IMR-90 (cell line): ENCODE measurements around the gene ADRA2C. TPM values are rescaled to one million over a fixed set of nuclear protein-coding genes. Genes with fewer than 3 reads are reported as not detected.

Source experiments
- ATAC-seq: fragments of 200-7000 bp; cut with Tn5 transposase; 2 replicates; pipeline ENCODE4 v1.9.1; 2020; ENCODE audit warnings: low read depth, mild to moderate bottlenecking, moderate library complexity
- BruUV-seq: library from RNA; stranded (reverse); fragments of 400-500 nt; replicated peaks from 2 replicates; lab custom pipeline; 2021; lab: Mats Ljungman, UMichigan
- CTCF ChIA-PET: fragments of 300-600 bp; formaldehyde crosslinking; extraction: SDS; loops from one replicate; lab custom pipeline; 2021; ENCODE audit warnings: antibody characterized with exemption; lab: Yijun Ruan, JAX
- POLR2A ChIA-PET: fragments of 300-600 bp; sonication (Branson Sonifier 250); formaldehyde crosslinking; loops from one replicate; lab custom pipeline; 2022; ENCODE audit warnings: antibody characterized with exemption; ENCODE audit not compliant: unreplicated experiment; lab: Charles Lee
- DNase-seq: peaks from one replicate; pipeline ENCODE4 v3.0.0; 2013
- H2AFZ ChIP-seq: replicated peaks from 2 replicates; pipeline ENCODE3; 2013; ENCODE audit warnings: low read length, mild to moderate bottlenecking; ENCODE audit not compliant: poor library complexity
- H2AK5ac ChIP-seq: 2 replicates; pipeline ENCODE4 v1.6.1; 2013; ENCODE audit warnings: low read depth, low read length, inconsistent platforms
- H2AK9ac ChIP-seq: replicated peaks from 2 replicates; pipeline ENCODE3; 2013; ENCODE audit warnings: mild to moderate bottlenecking, low read depth, low read length, moderate library complexity; ENCODE audit not compliant: poor library complexity
- H2BK120ac ChIP-seq: 2 replicates; pipeline ENCODE4 v1.6.1; 2013; ENCODE audit warnings: low read depth, low read length, inconsistent platforms
- H2BK15ac ChIP-seq: 3 replicates; pipeline ENCODE4 v1.6.1; 2013; ENCODE audit warnings: low read depth, low read length, inconsistent platforms
- H2BK20ac ChIP-seq: 2 replicates; pipeline ENCODE4 v1.6.1; 2013; ENCODE audit warnings: low read depth, mild to moderate bottlenecking, inconsistent platforms, low read length, moderate library complexity
- H2BK5ac ChIP-seq: 2 replicates; pipeline ENCODE4 v1.6.1; 2013; ENCODE audit warnings: mild to moderate bottlenecking, low read depth, low read length, inconsistent platforms; ENCODE audit not compliant: poor library complexity, severe bottlenecking
- H3K14ac ChIP-seq: replicated peaks from 2 replicates; pipeline ENCODE4 v1.6.1; 2013; ENCODE audit warnings: low read depth, low read length, inconsistent platforms
- H3K18ac ChIP-seq: 2 replicates; pipeline ENCODE4 v1.6.1; 2013; ENCODE audit warnings: low read depth, low read length, control low read depth
- H3K23ac ChIP-seq: 2 replicates; pipeline ENCODE4 v1.6.1; 2013; ENCODE audit warnings: low read depth, low read length, inconsistent platforms
- H3K27ac ChIP-seq: 2 replicates; pipeline ENCODE4 v1.5.1; 2013; ENCODE audit warnings: mild to moderate bottlenecking, control low read depth, low read length; ENCODE audit not compliant: insufficient read depth
- H3K27me3 ChIP-seq: 2 replicates; pipeline ENCODE4 v1.6.1; 2013; ENCODE audit warnings: low read length; ENCODE audit not compliant: control insufficient read depth, insufficient read depth
- H3K36me3 ChIP-seq: 2 replicates; pipeline ENCODE4 v1.6.1; 2013; ENCODE audit warnings: low read length, mixed read lengths; ENCODE audit not compliant: control insufficient read depth, insufficient read depth
- H3K4ac ChIP-seq: 2 replicates; pipeline ENCODE4 v1.6.1; 2013; ENCODE audit warnings: low read depth, low read length, inconsistent platforms
- H3K4me1 ChIP-seq: 2 replicates; pipeline ENCODE4 v1.6.1; 2013; ENCODE audit warnings: low read length, mixed read lengths; ENCODE audit not compliant: control insufficient read depth, insufficient read depth
- H3K4me2 ChIP-seq: 2 replicates; pipeline ENCODE4 v1.6.1; 2013; ENCODE audit warnings: low read depth, mild to moderate bottlenecking, control low read depth, low read length, moderate library complexity
- H3K4me3 ChIP-seq: 2 replicates; pipeline ENCODE4 v1.5.1; 2013; ENCODE audit warnings: low read depth, mild to moderate bottlenecking, control low read depth, low read length, moderate library complexity; ENCODE audit not compliant: insufficient read depth
- H3K56ac ChIP-seq: 2 replicates; pipeline ENCODE4 v1.6.1; 2013; ENCODE audit warnings: low read length, inconsistent platforms; ENCODE audit not compliant: insufficient read depth; ENCODE audit errors: extremely low read depth
- H3K79me1 ChIP-seq, 2 experiments: 2 replicates each; pipeline ENCODE4 v1.6.1; 2013; ENCODE audit warnings: low read length in 2 of 2, inconsistent platforms in 1 of 2, low read depth in 1 of 2
- H3K9ac ChIP-seq: 2 replicates; pipeline ENCODE4 v1.6.1; 2013; ENCODE audit warnings: low read depth, low read length, control low read depth
- H3K9me1 ChIP-seq: 2 replicates; pipeline ENCODE4 v1.6.1; 2013; ENCODE audit warnings: low read length, inconsistent platforms; ENCODE audit not compliant: insufficient read depth
- H3K9me3 ChIP-seq: 2 replicates; pipeline ENCODE4 v1.6.1; 2013; ENCODE audit warnings: low read length; ENCODE audit not compliant: control insufficient read depth, insufficient read depth
- H4K20me1 ChIP-seq: 2 replicates; pipeline ENCODE4 v1.6.1; 2013; ENCODE audit warnings: low read length, inconsistent platforms; ENCODE audit not compliant: insufficient read depth
- H4K5ac ChIP-seq: 2 replicates; pipeline ENCODE4 v1.6.1; 2013; ENCODE audit warnings: mild to moderate bottlenecking, low read depth, low read length, control low read depth
- H4K8ac ChIP-seq, 2 experiments: 2 replicates each; pipeline ENCODE4 v1.6.1; 2013; ENCODE audit warnings: low read depth in 2 of 2, low read length in 2 of 2, control low read depth in 1 of 2, inconsistent platforms in 1 of 2
- H4K91ac ChIP-seq: 2 replicates; pipeline ENCODE4 v1.6.1; 2013; ENCODE audit warnings: low read depth, low read length, inconsistent platforms; ENCODE audit not compliant: insufficient read depth
- CEBPB ChIP-seq: IDR thresholded peaks from 2 replicates; pipeline ENCODE4 v1.6.1; 2012; ENCODE audit warnings: low read depth, low read length, improper control_type of control experiment
- NFE2L2 ChIP-seq: fragments of 150-350 bp; IDR thresholded peaks from 2 replicates; pipeline ENCODE4 v1.6.1; 2016; ENCODE audit warnings: low read depth, mild to moderate bottlenecking, low read length
- RFX5 ChIP-seq: IDR thresholded peaks from 2 replicates; pipeline ENCODE4 v1.8.0; 2012; ENCODE audit warnings: low read depth, mild to moderate bottlenecking, low read length, moderate library complexity
- WGBS, 2 experiments: methylation state at CpG; one replicate each; pipeline versions ENCODE4 v1.1.5 to v1.1.7; 2013; ENCODE audit warnings: missing lambda C conversion rate in 2 of 2; ENCODE audit not compliant: insufficient read length in 1 of 2; ENCODE audit errors: extremely low coverage in 2 of 2; 5-methylcytosine and 5-hydroxymethylcytosine counted together
- dilution Hi-C: fragments of 300-500 bp; cut with HindIII; formaldehyde crosslinking; loops from one replicate; pipeline ENCODE4 v1.14.3; 2018; ENCODE audit warnings: low sequenced_read_pairs; ENCODE audit not compliant: unreplicated experiment
- in situ Hi-C: fragments of 300-500 bp; cut with MboI; formaldehyde crosslinking; loops from 3 replicates; pipeline ENCODE4 v1.14.3; 2019; ENCODE audit warnings: low sequenced_read_pairs, inconsistent platforms, mixed read lengths
- intact Hi-C: fragments of 100-400 bp; cut with micrococcal nuclease; formaldehyde crosslinking; loops from 2 replicates; pipeline ENCODE4 v1.10.0; 2022
- polyA plus RNA-seq, 3 experiments: library from polyadenylated mRNA; depleted of rRNA; stranded (reverse); fragments of >200 nt; gene quantifications; 2 replicates each; pipeline ENCODE4 v1.2.3, GENCODE V29; 2012; ENCODE audit warnings: low replicate concordance in 1 of 3
- total RNA-seq: library from RNA; depleted of rRNA; stranded (reverse); fragments of >200 nt; gene quantifications from 2 replicates; pipeline ENCODE4 v1.2.3, GENCODE V29; 2012
- TF ChIP-seq, protein P1 (sequence below): fragments of 150-350 bp; IDR thresholded peaks from 2 replicates; pipeline ENCODE4 v1.6.1; 2017; ENCODE audit warnings: mild to moderate bottlenecking, antibody characterized with exemption, low read length, low read depth

The ADRA2C gene
- total and polyA plus RNA-seq, 2 of the 4 experiments (the other 2 are of a cell fraction) = under 0.01 to 0.14 TPM

DNA sequence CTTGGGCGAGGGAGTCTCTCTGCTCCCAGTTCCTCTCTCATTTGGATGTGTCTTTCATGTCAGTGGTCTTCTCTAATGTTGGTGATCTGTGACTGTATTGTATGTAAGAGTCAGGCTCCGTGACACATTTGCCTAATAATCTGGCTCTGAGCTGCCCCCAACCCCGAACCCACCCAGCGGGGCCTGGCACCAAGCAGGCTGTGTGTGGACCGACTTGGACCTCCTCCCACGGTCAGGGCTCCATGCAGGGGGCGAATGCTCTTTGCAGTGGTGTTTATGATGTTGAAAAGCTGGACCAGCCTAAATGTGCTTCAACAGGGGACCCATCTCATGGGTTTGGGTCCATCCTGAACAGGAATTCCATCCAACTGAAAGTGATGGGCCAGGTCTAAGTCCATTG lies 47.0 kb upstream of the ADRA2C start:
- Histone ChIP-seq H3K4me1 (no peaks in the 10 kb centered on the region), H2AK5ac (no peak overlapping the region), H4K91ac (no peak overlapping the region), H3K18ac (no peak overlapping the region), H3K9me3 (peaks cover 15% of the 10 kb centered on the region), H4K8ac (no peak overlapping the region), H3K27ac (no peak overlapping the region), H2AK9ac (no peak overlapping the region), H4K20me1 (no peaks in the 10 kb centered on the region; the same call in 1 of the 2 replicates), H2AFZ (no peak overlapping the region), H3K4ac (no peak overlapping the region), H3K9ac (no peak overlapping the region), H3K4me2 (no peak overlapping the region), H3K79me1 (no peaks in the 10 kb centered on the region), H2BK5ac (no peak overlapping the region), H4K5ac (no peak overlapping the region), H2BK15ac (no peak overlapping the region), H3K56ac (no peak overlapping the region), H3K9me1 (peaks cover 2% of the 10 kb centered on the region; the same call in 1 of the 2 replicates), H3K36me3 (no peaks in the 10 kb centered on the region), H3K27me3 (peaks cover 44% of the 10 kb centered on the region), H2BK120ac (no peak overlapping the region), H2BK20ac (no peak overlapping the region), H3K4me3 (no peak overlapping the region), H3K14ac (no peak overlapping the region), H3K23ac (no peak overlapping the region)
- dilution Hi-C loops = no loop called here
- no TSS peak for BruUV-seq
- CTCF ChIA-PET = no interaction called here
- POLR2A ChIA-PET = no interaction called here
- no peak for DNase-seq
- intact Hi-C loops = no loop called here
- 80% methylated on average over 1 of the region's 7 CpGs; no CpG with 5 or more reads in 1 of the 2 experiments for WGBS, 2 experiments
- TF ChIP-seq NFE2L2 (no peak), RFX5 (no peak), CEBPB (no peak)
- TF ChIP-seq, protein P1, sequence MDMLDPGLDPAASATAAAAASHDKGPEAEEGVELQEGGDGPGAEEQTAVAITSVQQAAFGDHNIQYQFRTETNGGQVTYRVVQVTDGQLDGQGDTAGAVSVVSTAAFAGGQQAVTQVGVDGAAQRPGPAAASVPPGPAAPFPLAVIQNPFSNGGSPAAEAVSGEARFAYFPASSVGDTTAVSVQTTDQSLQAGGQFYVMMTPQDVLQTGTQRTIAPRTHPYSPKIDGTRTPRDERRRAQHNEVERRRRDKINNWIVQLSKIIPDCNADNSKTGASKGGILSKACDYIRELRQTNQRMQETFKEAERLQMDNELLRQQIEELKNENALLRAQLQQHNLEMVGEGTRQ = no peak
- no peak for ATAC-seq
- in situ Hi-C loops = no loop called here
